HepG2 (cell line): Measurements from ENCODE around the gene DAD1. TPM values are rescaled to one million over a fixed set of nuclear protein-coding genes. Genes with fewer than 3 reads are reported as not detected.

Experiments used
- CBFB ChIP-seq: sonication (generic); formaldehyde crosslinking; IDR thresholded peaks from 2 replicates; pipeline ENCODE4 v1.4.0; 2020; ENCODE audit warnings: missing genetic modification reagents
- CBX2 ChIP-seq, 2 experiments: fragments of 200-600 bp in 1 of 2; sonication (generic); formaldehyde crosslinking in 1 of 2; IDR thresholded peaks; 2 replicates each; pipeline versions ENCODE4 v1.7.0 to v1.8.1; 2018 to 2022; ENCODE audit warnings: low read depth in 2 of 2, low read length in 1 of 2, mild to moderate bottlenecking in 1 of 2, missing genetic modification reagents in 1 of 2
- EED ChIP-seq: sonication (generic); formaldehyde crosslinking; IDR thresholded peaks from 2 replicates; pipeline ENCODE4 v1.5.0; 2020; ENCODE audit warnings: mild to moderate bottlenecking, missing genetic modification reagents
- FOXA1 ChIP-seq, 2 experiments: fragments of 450-650 bp in 1 of 2; sonication (generic) in 1 of 2; formaldehyde crosslinking in 1 of 2; IDR thresholded peaks; 2 replicates each; pipeline versions ENCODE4 v1.4.0 to v1.6.1; 2016 to 2020; ENCODE audit warnings: missing genetic modification reagents in 1 of 2
- GABPB1 ChIP-seq: IDR thresholded peaks from 2 replicates; pipeline ENCODE4 v1.6.1; 2016; ENCODE audit warnings: mild to moderate bottlenecking, missing genetic modification reagents, moderate library complexity, missing compliant biosample characterization
- JARID2 ChIP-seq: sonication (generic); formaldehyde crosslinking; IDR thresholded peaks from 2 replicates; pipeline ENCODE4 v1.8.1; 2023; ENCODE audit warnings: missing genetic modification reagents, inconsistent platforms; ENCODE audit not compliant: insufficient replicate concordance
- PAF1 ChIP-seq: IDR thresholded peaks from 2 replicates; pipeline ENCODE4 v1.6.1; 2016; ENCODE audit warnings: missing genetic modification reagents, missing compliant biosample characterization
- RBAK ChIP-seq: sonication (generic); formaldehyde crosslinking; IDR thresholded peaks from 2 replicates; pipeline ENCODE4 v1.5.1; 2020; ENCODE audit warnings: mild to moderate bottlenecking, missing genetic modification reagents
- RXRB ChIP-seq: IDR thresholded peaks from 2 replicates; pipeline ENCODE4 v1.6.1; 2016; ENCODE audit warnings: borderline replicate concordance, missing genetic modification reagents, missing compliant biosample characterization
- TP53 ChIP-seq: sonication (generic); formaldehyde crosslinking; conservative IDR thresholded peaks from 2 replicates; pipeline ENCODE4 v1.4.0; 2020; ENCODE audit warnings: missing genetic modification reagents
- TSC22D2 ChIP-seq: sonication (generic); formaldehyde crosslinking; IDR thresholded peaks from 2 replicates; pipeline ENCODE4 v1.5.1; 2020; ENCODE audit warnings: missing genetic modification reagents, mild to moderate bottlenecking, borderline replicate concordance
- ZFY ChIP-seq: sonication (generic); formaldehyde crosslinking; IDR thresholded peaks from 2 replicates; pipeline ENCODE4 v1.4.0; 2020; ENCODE audit warnings: missing genetic modification reagents
- ZKSCAN8 ChIP-seq: IDR thresholded peaks from 2 replicates; pipeline ENCODE4 v1.6.1; 2016; ENCODE audit warnings: borderline replicate concordance, missing genetic modification reagents, missing compliant biosample characterization
- ZMAT3 ChIP-seq: sonication (generic); formaldehyde crosslinking; conservative IDR thresholded peaks from 2 replicates; pipeline ENCODE4 v1.7.0; 2021; ENCODE audit warnings: missing genetic modification reagents
- ZNF101 ChIP-seq: sonication (generic); formaldehyde crosslinking; IDR thresholded peaks from 2 replicates; pipeline ENCODE4 v1.4.0; 2020; ENCODE audit warnings: mild to moderate bottlenecking, low read depth, missing genetic modification reagents, borderline replicate concordance
- ZNF136 ChIP-seq: sonication (generic); formaldehyde crosslinking; IDR thresholded peaks from 2 replicates; pipeline ENCODE4 v1.8.1; 2022; ENCODE audit warnings: low read depth, mild to moderate bottlenecking, moderate library complexity, missing genetic modification reagents
- ZNF260 ChIP-seq: sonication (generic); formaldehyde crosslinking; IDR thresholded peaks from 2 replicates; pipeline ENCODE4 v1.4.0; 2020; ENCODE audit warnings: missing genetic modification reagents, low read depth, mild to moderate bottlenecking, borderline replicate concordance
- ZNF335 ChIP-seq: sonication (generic); formaldehyde crosslinking; IDR thresholded peaks from 2 replicates; pipeline ENCODE4 v1.4.0; 2020; ENCODE audit warnings: missing genetic modification reagents
- ZNF543 ChIP-seq: sonication (generic); formaldehyde crosslinking; IDR thresholded peaks from 2 replicates; pipeline ENCODE4 v1.4.0; 2020; ENCODE audit warnings: mild to moderate bottlenecking, missing genetic modification reagents
- polyA plus RNA-seq, 8 experiments: library from polyadenylated mRNA; depleted of rRNA in 3 of 8; stranded (reverse) in 7 of 8; unstranded in 1 of 8; fragments of >200 nt; fragmentation: Illumina TruSeq in 4 of 8; extraction: Trizol in 4 of 8; gene quantifications; 2 replicates each; pipeline versions ENCODE4 v1.2.1 to v1.2.3, GENCODE V29; 2011 to 2016; ENCODE audit warnings: low read depth in 4 of 8, missing spikeins in 1 of 8, mixed read lengths in 1 of 8; ENCODE audit not compliant: insufficient read depth in 1 of 8
- total RNA-seq, 5 experiments: library from RNA; depleted of rRNA; stranded (reverse); fragments of >200 nt; fragmentation: Illumina TruSeq; extraction: Trizol; gene quantifications; 2 replicates each; pipeline ENCODE4 v1.2.3, GENCODE V29; 2016; ENCODE audit warnings: low read depth in 1 of 5
- TF ChIP-seq, protein P1 (sequence below): sonication (generic); formaldehyde crosslinking; IDR thresholded peaks from 2 replicates; pipeline ENCODE4 v1.8.1; 2023; ENCODE audit warnings: missing genetic modification reagents, inconsistent platforms, borderline replicate concordance
- TF ChIP-seq, protein P2 (sequence below): sonication (generic); formaldehyde crosslinking; IDR thresholded peaks from 2 replicates; pipeline ENCODE4 v1.4.0; 2020; ENCODE audit warnings: mild to moderate bottlenecking, low read depth, missing genetic modification reagents
- TF ChIP-seq, protein P3 (sequence below): sonication (generic); formaldehyde crosslinking; IDR thresholded peaks from 2 replicates; pipeline ENCODE4 v1.8.1; 2023; ENCODE audit warnings: mild to moderate bottlenecking, missing genetic modification reagents

Gene DAD1
- total and polyA plus RNA-seq, 2 of the 13 experiments (the other 11 are each of a cell fraction or from before 2014, with no cell fraction given), result 558 to 626 TPM

DNA sequence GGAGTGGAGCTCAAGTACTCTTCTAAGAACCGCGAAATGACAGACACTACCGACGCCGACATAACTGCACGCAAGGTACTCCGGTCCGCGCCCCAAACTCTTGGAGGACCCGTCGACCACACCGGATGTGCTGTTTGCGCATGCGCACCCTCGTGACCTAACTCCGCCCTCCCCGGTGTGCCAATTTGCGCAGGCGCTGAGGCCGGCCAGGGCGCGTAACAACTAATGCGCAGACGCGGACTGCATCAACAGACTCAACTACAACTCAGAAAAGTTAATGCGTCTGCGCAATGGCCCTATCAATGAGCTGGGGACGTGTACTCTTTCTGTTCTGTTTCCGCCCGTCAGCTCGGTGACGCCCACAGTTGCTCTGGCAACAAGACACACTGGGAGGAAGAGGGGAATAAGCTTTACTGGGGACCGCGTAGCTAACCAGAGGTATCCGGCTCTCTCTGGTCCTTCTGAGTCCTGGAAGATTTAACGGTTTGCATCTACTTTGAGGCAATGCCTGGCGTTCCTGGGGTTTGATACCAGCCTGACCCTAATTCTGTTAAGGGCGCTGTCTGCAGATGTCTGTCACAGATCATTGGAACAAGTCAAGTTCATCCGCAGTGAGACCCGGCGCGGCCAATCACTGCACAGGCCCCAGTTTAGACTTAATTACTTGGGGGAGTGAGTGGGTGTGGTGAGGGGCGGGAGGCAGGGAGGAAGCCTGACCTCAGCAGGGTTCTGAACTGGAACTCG, at the start of gene DAD1 (continued):
- TF ChIP-seq, protein P1, sequence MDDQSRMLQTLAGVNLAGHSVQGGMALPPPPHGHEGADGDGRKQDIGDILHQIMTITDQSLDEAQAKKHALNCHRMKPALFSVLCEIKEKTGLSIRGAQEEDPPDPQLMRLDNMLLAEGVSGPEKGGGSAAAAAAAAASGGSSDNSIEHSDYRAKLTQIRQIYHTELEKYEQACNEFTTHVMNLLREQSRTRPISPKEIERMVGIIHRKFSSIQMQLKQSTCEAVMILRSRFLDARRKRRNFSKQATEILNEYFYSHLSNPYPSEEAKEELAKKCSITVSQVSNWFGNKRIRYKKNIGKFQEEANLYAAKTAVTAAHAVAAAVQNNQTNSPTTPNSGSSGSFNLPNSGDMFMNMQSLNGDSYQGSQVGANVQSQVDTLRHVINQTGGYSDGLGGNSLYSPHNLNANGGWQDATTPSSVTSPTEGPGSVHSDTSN, result no peak
- TF ChIP-seq ZMAT3 (CRISPR knock-in tag), result peak; percentile 93
- no peak for TF ChIP-seq TP53 (CRISPR knock-in tag)
- no peak for TF ChIP-seq JARID2 (CRISPR knock-in tag)
- TF ChIP-seq ZFY (CRISPR knock-in tag), result peak; percentile 43; the same call in 1 of the 2 replicates
- peak; percentile 86; the same call in 1 of the 2 replicates for TF ChIP-seq ZKSCAN8 (CRISPR knock-in tag)
- TF ChIP-seq EED (CRISPR knock-in tag), result 0 out of 2 replicates have a peak, but pooled peaks have one; percentile 82
- TF ChIP-seq RBAK, result no peak
- no peak; the same call in 1 of the 2 replicates for TF ChIP-seq ZNF136
- TF ChIP-seq CBFB, result peak; percentile 79; the same call in 1 of the 2 replicates
- no peak for TF ChIP-seq CBX2 (IDR thresholded peaks at IDR 0.05; ENCODE audit: low read depth, low read length)
- no peak for TF ChIP-seq CBX2 (CRISPR knock-in tag; IDR thresholded peaks at IDR 0.05; ENCODE audit: low read depth)
- TF ChIP-seq GABPB1 (CRISPR knock-in tag), result peak; percentile 97
- peak; percentile 50 for TF ChIP-seq RXRB (CRISPR knock-in tag)
- TF ChIP-seq PAF1 (CRISPR knock-in tag), result 0 out of 2 replicates have a peak, but pooled peaks have one; percentile 47
- no peak for TF ChIP-seq FOXA1 (IDR thresholded peaks at IDR 0.05)
- TF ChIP-seq FOXA1 (CRISPR knock-in tag; IDR thresholded peaks at IDR 0.05), result peak; percentile 61
- peak; percentile 81; the same call in 1 of the 2 replicates for TF ChIP-seq ZNF543 (CRISPR knock-in tag)
- no peak for TF ChIP-seq ZNF260 (CRISPR knock-in tag)
- peak; percentile 71; the same call in 1 of the 2 replicates for TF ChIP-seq ZNF335 (CRISPR knock-in tag)
- TF ChIP-seq TSC22D2 (CRISPR knock-in tag), result peak; percentile 86; the same call in 1 of the 2 replicates
- TF ChIP-seq, protein P2, sequence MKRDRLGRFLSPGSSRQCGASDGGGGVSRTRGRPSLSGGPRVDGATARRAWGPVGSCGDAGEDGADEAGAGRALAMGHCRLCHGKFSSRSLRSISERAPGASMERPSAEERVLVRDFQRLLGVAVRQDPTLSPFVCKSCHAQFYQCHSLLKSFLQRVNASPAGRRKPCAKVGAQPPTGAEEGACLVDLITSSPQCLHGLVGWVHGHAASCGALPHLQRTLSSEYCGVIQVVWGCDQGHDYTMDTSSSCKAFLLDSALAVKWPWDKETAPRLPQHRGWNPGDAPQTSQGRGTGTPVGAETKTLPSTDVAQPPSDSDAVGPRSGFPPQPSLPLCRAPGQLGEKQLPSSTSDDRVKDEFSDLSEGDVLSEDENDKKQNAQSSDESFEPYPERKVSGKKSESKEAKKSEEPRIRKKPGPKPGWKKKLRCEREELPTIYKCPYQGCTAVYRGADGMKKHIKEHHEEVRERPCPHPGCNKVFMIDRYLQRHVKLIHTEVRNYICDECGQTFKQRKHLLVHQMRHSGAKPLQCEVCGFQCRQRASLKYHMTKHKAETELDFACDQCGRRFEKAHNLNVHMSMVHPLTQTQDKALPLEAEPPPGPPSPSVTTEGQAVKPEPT, result no peak; the same call in none of the 2 replicates
- TF ChIP-seq ZNF101 (CRISPR knock-in tag), result 0 out of 2 replicates have a peak, but pooled peaks have one; percentile 12
- TF ChIP-seq, protein P3, sequence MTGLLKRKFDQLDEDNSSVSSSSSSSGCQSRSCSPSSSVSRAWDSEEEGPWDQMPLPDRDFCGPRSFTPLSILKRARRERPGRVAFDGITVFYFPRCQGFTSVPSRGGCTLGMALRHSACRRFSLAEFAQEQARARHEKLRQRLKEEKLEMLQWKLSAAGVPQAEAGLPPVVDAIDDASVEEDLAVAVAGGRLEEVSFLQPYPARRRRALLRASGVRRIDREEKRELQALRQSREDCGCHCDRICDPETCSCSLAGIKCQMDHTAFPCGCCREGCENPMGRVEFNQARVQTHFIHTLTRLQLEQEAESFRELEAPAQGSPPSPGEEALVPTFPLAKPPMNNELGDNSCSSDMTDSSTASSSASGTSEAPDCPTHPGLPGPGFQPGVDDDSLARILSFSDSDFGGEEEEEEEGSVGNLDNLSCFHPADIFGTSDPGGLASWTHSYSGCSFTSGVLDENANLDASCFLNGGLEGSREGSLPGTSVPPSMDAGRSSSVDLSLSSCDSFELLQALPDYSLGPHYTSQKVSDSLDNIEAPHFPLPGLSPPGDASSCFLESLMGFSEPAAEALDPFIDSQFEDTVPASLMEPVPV, result peak; percentile 62; the same call in 1 of the 2 replicates
